HepG2 (cell line): Measurements from ENCODE around the gene FAM9C. TPM values are rescaled to one million over a fixed set of nuclear protein-coding genes. Genes with fewer than 3 reads are reported as not detected.

Experiments used
- ATAC-seq: fragments of 200-7000 bp; cut with Tn5 transposase; 3 replicates; pipeline ENCODE4 v1.9.1; 2020; ENCODE audit warnings: mild to moderate bottlenecking, moderate library complexity
- BruUV-seq: library from RNA; stranded (reverse); fragments of 400-500 nt; replicated peaks from 2 replicates; lab custom pipeline; 2021; lab: Mats Ljungman, UMichigan
- CTCF ChIA-PET: fragments of 300-600 bp; formaldehyde crosslinking; extraction: SDS; loops from one replicate; lab custom pipeline; 2021; ENCODE audit warnings: low total read pairs, inconsistent platforms, low intra/inter-chr PET ratio; lab: Yijun Ruan, JAX
- POLR2A ChIA-PET: fragments of 350-600 bp; sonication (Branson Sonifier 250); formaldehyde crosslinking; loops from one replicate; lab custom pipeline; 2020; ENCODE audit warnings: antibody characterized with exemption, inconsistent platforms; lab: Yijun Ruan, JAX
- DNase-seq: peaks from one replicate; pipeline ENCODE4 v3.0.0-alpha.2; 2015; ENCODE audit warnings: low spot score
- FAIRE-seq: peaks from 3 replicates; lab custom pipeline; 2011; peaks lifted over from hg19 to GRCh38; lab: Jason Lieb, UNC
- H2AFZ ChIP-seq: one replicate; pipeline ENCODE4 v1.6.1; 2011; ENCODE audit warnings: low read length, inconsistent platforms
- H3K27ac ChIP-seq: fragments of 300-600 bp; 3 replicates; pipeline ENCODE4 v1.8.0; 2011; ENCODE audit warnings: mixed run types, mild to moderate bottlenecking, mixed read lengths, low read length, inconsistent platforms; ENCODE audit not compliant: insufficient read depth; ENCODE audit errors: extremely low read length
- H3K27me3 ChIP-seq, 2 experiments: fragments of 200-600 bp in 1 of 2; 2 replicates in 1 of 2; 3 replicates in 1 of 2; pipeline versions ENCODE4 v1.6.0 to v1.8.0; 2011; ENCODE audit warnings: low read length in 2 of 2, mild to moderate bottlenecking in 2 of 2, moderate library complexity in 2 of 2, inconsistent platforms in 1 of 2; ENCODE audit not compliant: insufficient read depth in 2 of 2, control insufficient read depth in 1 of 2
- H3K36me3 ChIP-seq, 2 experiments: fragments of 200-600 bp in 1 of 2; replicated peaks in 1 of 2; 2 replicates in 1 of 2; 3 replicates in 1 of 2; pipeline versions ENCODE4 v1.5.1 to v1.8.0; 2011; ENCODE audit warnings: low read length in 2 of 2, inconsistent platforms in 1 of 2; ENCODE audit not compliant: insufficient read depth in 2 of 2, control insufficient read depth in 1 of 2
- H3K4me1 ChIP-seq: 2 replicates; pipeline ENCODE4 v1.5.1; 2012; ENCODE audit warnings: low read length, inconsistent platforms; ENCODE audit not compliant: insufficient read depth
- H3K4me2 ChIP-seq: 2 replicates; pipeline ENCODE4 v1.6.0; 2011; ENCODE audit warnings: low read depth, low read length, inconsistent platforms
- H3K4me3 ChIP-seq, 3 experiments: fragments of 200-600 bp in 1 of 3; sonication (generic), shearing (Covaris generic) in 1 of 3; replicated peaks in 1 of 3; 2 replicates each; pipeline ENCODE4 v1.5.1; 2011 to 2016; ENCODE audit warnings: low read length in 3 of 3, inconsistent platforms in 2 of 3, low read depth in 2 of 3, mild to moderate bottlenecking in 2 of 3, control low read depth in 1 of 3, mixed read lengths in 1 of 3; ENCODE audit not compliant: insufficient read depth in 1 of 3
- H3K79me2 ChIP-seq: one replicate; pipeline ENCODE4 v1.6.1; 2011; ENCODE audit warnings: low read length, inconsistent platforms; ENCODE audit not compliant: insufficient read depth
- H3K9ac ChIP-seq: 2 replicates; pipeline ENCODE4 v1.6.0; 2011; ENCODE audit warnings: mild to moderate bottlenecking, low read depth, low read length, inconsistent platforms; ENCODE audit not compliant: insufficient read depth
- H3K9me3 ChIP-seq: 2 replicates; pipeline ENCODE4 v1.5.1; 2012; ENCODE audit warnings: mild to moderate bottlenecking, low read length
- H4K20me1 ChIP-seq: 2 replicates; pipeline ENCODE4 v1.6.0; 2011; ENCODE audit warnings: inconsistent platforms, mild to moderate bottlenecking, low read length, moderate library complexity; ENCODE audit not compliant: insufficient read depth
- CAMTA2 ChIP-seq: sonication (generic); formaldehyde crosslinking; IDR thresholded peaks from 2 replicates; pipeline ENCODE4 v1.4.0; 2020; ENCODE audit warnings: mild to moderate bottlenecking, missing genetic modification reagents, borderline replicate concordance
- CBFB ChIP-seq: sonication (generic); formaldehyde crosslinking; IDR thresholded peaks from 2 replicates; pipeline ENCODE4 v1.4.0; 2020; ENCODE audit warnings: missing genetic modification reagents
- CREBL2 ChIP-seq: sonication (generic); formaldehyde crosslinking; IDR thresholded peaks from 2 replicates; pipeline ENCODE4 v1.8.1; 2023; ENCODE audit warnings: missing genetic modification reagents, mild to moderate bottlenecking, borderline replicate concordance
- GTF2F1 ChIP-seq: fragments of 150-350 bp; IDR thresholded peaks from 2 replicates; pipeline ENCODE4 v1.6.1; 2014; ENCODE audit warnings: low read length
- KLF11 ChIP-seq: IDR thresholded peaks from 2 replicates; pipeline ENCODE4 v1.6.1; 2016; ENCODE audit warnings: missing compliant biosample characterization
- MBD4 ChIP-seq: IDR thresholded peaks from 2 replicates; pipeline ENCODE4 v1.6.1; 2012; ENCODE audit warnings: low read length, inconsistent platforms, borderline replicate concordance
- SRSF4 ChIP-seq: fragments of 200-400 bp; formaldehyde crosslinking; IDR thresholded peaks from one replicate; pipeline ENCODE4 v1.6.1; 2018; ENCODE audit warnings: mild to moderate bottlenecking, low read depth, low read length, moderate library complexity; ENCODE audit not compliant: poor library complexity, severe bottlenecking
- TEF ChIP-seq: sonication (generic); formaldehyde crosslinking; IDR thresholded peaks from 2 replicates; pipeline ENCODE4 v1.5.0; 2020; ENCODE audit warnings: missing genetic modification reagents
- ZKSCAN1 ChIP-seq: fragments of 150-350 bp; IDR thresholded peaks from 2 replicates; pipeline ENCODE4 v1.6.1; 2014; ENCODE audit warnings: low read length
- ZNF205 ChIP-seq: IDR thresholded peaks from 2 replicates; pipeline ENCODE4 v1.6.1; 2018; ENCODE audit warnings: missing biosample characterization, missing genetic modification reagents
- ZNF563 ChIP-seq: sonication (generic); formaldehyde crosslinking; IDR thresholded peaks from 2 replicates; pipeline ENCODE4 v1.8.0; 2022; ENCODE audit warnings: mild to moderate bottlenecking, moderate library complexity, missing genetic modification reagents
- ZUFSP ChIP-seq: sonication (generic); formaldehyde crosslinking; IDR thresholded peaks from 2 replicates; pipeline ENCODE4 v1.9.0; 2021; ENCODE audit warnings: missing genetic modification reagents, mild to moderate bottlenecking, borderline replicate concordance
- WGBS: methylation state at CpG from one replicate; pipeline ENCODE4 v1.1.6; 2017; ENCODE audit warnings: low lambda C conversion rate; 5-methylcytosine and 5-hydroxymethylcytosine counted together
- in situ Hi-C: cut with HindIII; loops from 2 replicates; pipeline ENCODE4 v1.10.0; 2017; ENCODE audit warnings: low pct_unique_long_range_greater_than_20kb; ENCODE audit not compliant: extremely low pct_ligation_motif_present
- intact Hi-C: fragments of 100-400 bp; cut with micrococcal nuclease; formaldehyde crosslinking; loops from one replicate; pipeline ENCODE4 v1.10.0; 2022; ENCODE audit not compliant: unreplicated experiment
- polyA plus RNA-seq, 8 experiments: library from polyadenylated mRNA; depleted of rRNA in 3 of 8; stranded (reverse) in 7 of 8; unstranded in 1 of 8; fragments of >200 nt; fragmentation: Illumina TruSeq in 4 of 8; extraction: Trizol in 4 of 8; gene quantifications; 2 replicates each; pipeline versions ENCODE4 v1.2.1 to v1.2.3, GENCODE V29; 2011 to 2016; ENCODE audit warnings: low read depth in 4 of 8, missing spikeins in 1 of 8, mixed read lengths in 1 of 8; ENCODE audit not compliant: insufficient read depth in 1 of 8
- total RNA-seq, 5 experiments: library from RNA; depleted of rRNA; stranded (reverse); fragments of >200 nt; fragmentation: Illumina TruSeq; extraction: Trizol; gene quantifications; 2 replicates each; pipeline ENCODE4 v1.2.3, GENCODE V29; 2016; ENCODE audit warnings: low read depth in 1 of 5
- TF ChIP-seq, protein P1 (sequence below): sonication (generic); formaldehyde crosslinking; IDR thresholded peaks from 2 replicates; pipeline ENCODE4 v1.4.0; 2020; ENCODE audit warnings: missing genetic modification reagents
- TF ChIP-seq, protein P2 (sequence below): sonication (generic); formaldehyde crosslinking; IDR thresholded peaks from 2 replicates; pipeline ENCODE4 v1.4.0; 2020; ENCODE audit warnings: missing genetic modification reagents

FAM9C gene
- total and polyA plus RNA-seq, 2 of the 13 experiments (the other 11 are each of a cell fraction or from before 2014, with no cell fraction given), result not detected

- intact Hi-C loops, result no loop called here
- in situ Hi-C loops, result no loop called here
- DNase-seq, result no peak
- POLR2A ChIA-PET, result no interaction called here
- no TSS peak for BruUV-seq
- H3K4me2 ChIP-seq, result no peak overlapping the region
- ATAC-seq, result no peak
- no peak for FAIRE-seq
- H3K4me3 ChIP-seq, result no peak overlapping the region
- no peak overlapping the region for H2AFZ ChIP-seq
- WGBS, result 39% methylated on average over 9 of the region's 9 CpGs
- TF ChIP-seq, protein P1, sequence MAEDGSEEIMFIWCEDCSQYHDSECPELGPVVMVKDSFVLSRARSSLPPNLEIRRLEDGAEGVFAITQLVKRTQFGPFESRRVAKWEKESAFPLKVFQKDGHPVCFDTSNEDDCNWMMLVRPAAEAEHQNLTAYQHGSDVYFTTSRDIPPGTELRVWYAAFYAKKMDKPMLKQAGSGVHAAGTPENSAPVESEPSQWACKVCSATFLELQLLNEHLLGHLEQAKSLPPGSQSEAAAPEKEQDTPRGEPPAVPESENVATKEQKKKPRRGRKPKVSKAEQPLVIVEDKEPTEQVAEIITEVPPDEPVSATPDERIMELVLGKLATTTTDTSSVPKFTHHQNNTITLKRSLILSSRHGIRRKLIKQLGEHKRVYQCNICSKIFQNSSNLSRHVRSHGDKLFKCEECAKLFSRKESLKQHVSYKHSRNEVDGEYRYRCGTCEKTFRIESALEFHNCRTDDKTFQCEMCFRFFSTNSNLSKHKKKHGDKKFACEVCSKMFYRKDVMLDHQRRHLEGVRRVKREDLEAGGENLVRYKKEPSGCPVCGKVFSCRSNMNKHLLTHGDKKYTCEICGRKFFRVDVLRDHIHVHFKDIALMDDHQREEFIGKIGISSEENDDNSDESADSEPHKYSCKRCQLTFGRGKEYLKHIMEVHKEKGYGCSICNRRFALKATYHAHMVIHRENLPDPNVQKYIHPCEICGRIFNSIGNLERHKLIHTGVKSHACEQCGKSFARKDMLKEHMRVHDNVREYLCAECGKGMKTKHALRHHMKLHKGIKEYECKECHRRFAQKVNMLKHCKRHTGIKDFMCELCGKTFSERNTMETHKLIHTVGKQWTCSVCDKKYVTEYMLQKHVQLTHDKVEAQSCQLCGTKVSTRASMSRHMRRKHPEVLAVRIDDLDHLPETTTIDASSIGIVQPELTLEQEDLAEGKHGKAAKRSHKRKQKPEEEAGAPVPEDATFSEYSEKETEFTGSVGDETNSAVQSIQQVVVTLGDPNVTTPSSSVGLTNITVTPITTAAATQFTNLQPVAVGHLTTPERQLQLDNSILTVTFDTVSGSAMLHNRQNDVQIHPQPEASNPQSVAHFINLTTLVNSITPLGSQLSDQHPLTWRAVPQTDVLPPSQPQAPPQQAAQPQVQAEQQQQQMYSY (CRISPR knock-in tag), result no peak
- no peak for TF ChIP-seq CBFB (CRISPR knock-in tag)
- no peak for TF ChIP-seq ZNF563 (CRISPR knock-in tag)
- TF ChIP-seq CREBL2 (CRISPR knock-in tag), result no peak
- no peak for TF ChIP-seq MBD4
- no peak for TF ChIP-seq SRSF4
- no peak for TF ChIP-seq TEF
- TF ChIP-seq ZUFSP (CRISPR knock-in tag), result no peak
- TF ChIP-seq ZKSCAN1, result no peak
- no peak for TF ChIP-seq ZNF205 (CRISPR knock-in tag)
- TF ChIP-seq, protein P2, sequence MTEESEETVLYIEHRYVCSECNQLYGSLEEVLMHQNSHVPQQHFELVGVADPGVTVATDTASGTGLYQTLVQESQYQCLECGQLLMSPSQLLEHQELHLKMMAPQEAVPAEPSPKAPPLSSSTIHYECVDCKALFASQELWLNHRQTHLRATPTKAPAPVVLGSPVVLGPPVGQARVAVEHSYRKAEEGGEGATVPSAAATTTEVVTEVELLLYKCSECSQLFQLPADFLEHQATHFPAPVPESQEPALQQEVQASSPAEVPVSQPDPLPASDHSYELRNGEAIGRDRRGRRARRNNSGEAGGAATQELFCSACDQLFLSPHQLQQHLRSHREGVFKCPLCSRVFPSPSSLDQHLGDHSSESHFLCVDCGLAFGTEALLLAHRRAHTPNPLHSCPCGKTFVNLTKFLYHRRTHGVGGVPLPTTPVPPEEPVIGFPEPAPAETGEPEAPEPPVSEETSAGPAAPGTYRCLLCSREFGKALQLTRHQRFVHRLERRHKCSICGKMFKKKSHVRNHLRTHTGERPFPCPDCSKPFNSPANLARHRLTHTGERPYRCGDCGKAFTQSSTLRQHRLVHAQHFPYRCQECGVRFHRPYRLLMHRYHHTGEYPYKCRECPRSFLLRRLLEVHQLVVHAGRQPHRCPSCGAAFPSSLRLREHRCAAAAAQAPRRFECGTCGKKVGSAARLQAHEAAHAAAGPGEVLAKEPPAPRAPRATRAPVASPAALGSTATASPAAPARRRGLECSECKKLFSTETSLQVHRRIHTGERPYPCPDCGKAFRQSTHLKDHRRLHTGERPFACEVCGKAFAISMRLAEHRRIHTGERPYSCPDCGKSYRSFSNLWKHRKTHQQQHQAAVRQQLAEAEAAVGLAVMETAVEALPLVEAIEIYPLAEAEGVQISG, result no peak
- TF ChIP-seq GTF2F1, result no peak
- no peak for TF ChIP-seq CAMTA2 (CRISPR knock-in tag)
- TF ChIP-seq KLF11 (CRISPR knock-in tag), result no peak
- TF ChIP-seq, all 625 proteins: peak for 0
- no peaks in the 10 kb centered on the region for H4K20me1 ChIP-seq
- no peaks in the 10 kb centered on the region for H3K4me1 ChIP-seq
- CTCF ChIA-PET, result no interaction called here
- no peaks in the 10 kb centered on the region for H3K27me3 ChIP-seq
- H3K36me3 ChIP-seq, result no peaks in the 10 kb centered on the region
- H3K9ac ChIP-seq, result no peak overlapping the region
- H3K27ac ChIP-seq, result no peak overlapping the region
- H3K9me3 ChIP-seq, result no peaks in the 10 kb centered on the region
- no peaks in the 10 kb centered on the region for H3K79me2 ChIP-seq
Measured at GRCh38 chrX:13005661-13006473, 38.6 kb downstream of the FAM9C start.
